ENCODE results near the gene ASB3. TPM values are rescaled to one million over a fixed set of nuclear protein-coding genes. Genes with fewer than 3 reads are reported as not detected.
A peak's percentile ranks its signal among the peaks of the same experiment; 100 is the strongest.
"Not testable (repeated sequence)": the region's sequence is repeated elsewhere in the genome, so short reads cannot be mapped to it uniquely, and the experiment has no call there.

The ASB3 gene
- total RNA-seq (10 to 100 TPM; 10.0 to 18.0 (median 15.7) TPM), polyA plus RNA-seq (8.2 TPM)
- long read RNA-seq, donor 1, transcript ASB3-201 (10 exons, 2,214 nt), result major isoform, 31 of 45 reads
- long read RNA-seq, donor 1, partial matches to known transcripts, result 5 of 45 reads
- long read RNA-seq, donor 1, other reads (novel, unspliced or antisense), result 8 of 45 reads
- long read RNA-seq, donor 2, transcript ASB3-201 (10 exons, 2,214 nt), result major isoform, 12 of 19 reads
- long read RNA-seq, donor 2, partial matches to known transcripts, result 0 of 19 reads
- long read RNA-seq, donor 2, other reads (novel, unspliced or antisense), result 7 of 19 reads
- long read RNA-seq, donor 3, transcript ASB3-202 (9 exons, 1,734 nt), result minor isoform, 13 of 65 reads
- long read RNA-seq, donor 3, transcript ASB3-201 (10 exons, 2,214 nt), result major isoform, 37 of 65 reads
- long read RNA-seq, donor 3, partial matches to known transcripts, result 1 of 65 reads
- long read RNA-seq, donor 3, other reads (novel, unspliced or antisense), result 14 of 65 reads
- long read RNA-seq, donor 4, transcript ASB3-201 (10 exons, 2,214 nt), result major isoform, 11 of 18 reads
- long read RNA-seq, donor 4, partial matches to known transcripts, result 0 of 18 reads
- long read RNA-seq, donor 4, other reads (novel, unspliced or antisense), result 6 of 18 reads

DNA sequence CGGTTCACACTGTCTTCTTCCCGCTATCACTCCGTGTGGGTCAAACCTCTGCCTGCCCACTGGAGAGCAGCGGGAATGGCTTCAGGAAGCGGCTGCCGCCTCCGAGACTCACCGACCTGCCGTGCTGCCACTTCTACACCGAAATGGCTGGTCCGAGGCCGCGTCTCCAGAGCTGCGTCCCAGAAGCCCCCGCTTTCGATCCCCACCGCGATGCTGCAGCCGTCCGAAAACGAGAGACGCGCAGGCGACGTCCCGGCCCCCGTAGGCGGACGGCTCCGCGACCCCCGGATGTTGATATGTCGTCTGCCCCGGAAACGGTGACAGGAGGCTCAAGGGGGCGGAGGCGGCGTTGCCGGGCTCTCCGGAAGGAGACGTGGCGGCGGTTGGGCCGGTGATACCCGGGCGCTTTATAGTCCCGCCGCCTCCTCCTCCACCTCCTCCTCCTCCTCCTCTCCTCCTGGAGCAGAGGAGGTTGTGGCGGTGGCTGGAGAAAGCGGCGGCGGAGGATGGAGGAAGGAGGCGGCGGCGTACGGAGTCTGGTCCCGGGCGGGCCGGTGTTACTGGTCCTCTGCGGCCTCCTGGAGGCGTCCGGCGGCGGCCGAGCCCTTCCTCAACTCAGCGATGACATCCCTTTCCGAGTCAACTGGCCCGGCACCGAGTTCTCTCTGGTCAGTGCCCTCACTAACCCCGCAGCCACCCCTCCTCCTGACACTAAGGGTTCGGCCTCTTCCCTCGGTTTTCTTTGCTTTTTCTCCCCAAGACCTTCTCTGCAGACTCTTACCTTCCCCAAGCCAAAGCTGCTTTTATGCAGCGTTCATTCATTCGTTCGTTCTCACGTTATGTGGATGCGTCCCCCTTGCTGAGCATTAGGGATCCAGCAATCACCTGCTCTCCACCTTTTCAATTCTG lies at the start of gene ASB3, which contains the start of gene ERLEC1:
Gene ASB3, minus strand, starts transcription at position 249 of the 909 bp plus-strand sequence. CDS start 21,381 bp downstream, outside the sequence.
Gene ERLEC1, plus strand, starts transcription at position 340 of the 909 bp plus-strand sequence. Its CDS starts 167 bp downstream, at position 507.
- Histone ChIP-seq H3K27ac (ENCODE audit: low read length) (peak within 1 kb of the TSS; percentile 85), H3K9me3 (ENCODE audit: control insufficient read depth, low read length) (no peaks in the 10 kb centered on the region), H3K4me3 (ENCODE audit: low read length) (peak within 1 kb of the TSS; percentile 91), H3K27me3 (ENCODE audit: control insufficient read depth, insufficient read depth) (no peaks in the 10 kb centered on the region), H3K4me1 (ENCODE audit: control insufficient read depth, insufficient read depth, low read length) (peaks cover 1% of the 10 kb centered on the region)
- DNase-seq (peak; percentile 91 to 96 (median 96)), ATAC-seq (peak; percentile 98)
- intact Hi-C loops (cut with DNase I), result no loop called here
- WGBS, result under 1% methylated on average over 77 of the region's 77 CpGs

- H3K4me1 ChIP-seq (ENCODE audit: control insufficient read depth, insufficient read depth, low read length); H3K4me3 ChIP-seq (ENCODE audit: low read length); intact Hi-C loops (cut with DNase I); ATAC-seq; DNase-seq; H3K27ac ChIP-seq (ENCODE audit: low read length); H3K9me3 ChIP-seq (ENCODE audit: control insufficient read depth, low read length); H3K27me3 ChIP-seq (ENCODE audit: control insufficient read depth, insufficient read depth): not testable (repeated sequence)
- 96% methylated on average over 4 of the region's 4 CpGs for WGBS
Observed at GRCh38 chr2:53829980-53830290, 43.2 kb upstream of the ASB3 start.

DNA sequence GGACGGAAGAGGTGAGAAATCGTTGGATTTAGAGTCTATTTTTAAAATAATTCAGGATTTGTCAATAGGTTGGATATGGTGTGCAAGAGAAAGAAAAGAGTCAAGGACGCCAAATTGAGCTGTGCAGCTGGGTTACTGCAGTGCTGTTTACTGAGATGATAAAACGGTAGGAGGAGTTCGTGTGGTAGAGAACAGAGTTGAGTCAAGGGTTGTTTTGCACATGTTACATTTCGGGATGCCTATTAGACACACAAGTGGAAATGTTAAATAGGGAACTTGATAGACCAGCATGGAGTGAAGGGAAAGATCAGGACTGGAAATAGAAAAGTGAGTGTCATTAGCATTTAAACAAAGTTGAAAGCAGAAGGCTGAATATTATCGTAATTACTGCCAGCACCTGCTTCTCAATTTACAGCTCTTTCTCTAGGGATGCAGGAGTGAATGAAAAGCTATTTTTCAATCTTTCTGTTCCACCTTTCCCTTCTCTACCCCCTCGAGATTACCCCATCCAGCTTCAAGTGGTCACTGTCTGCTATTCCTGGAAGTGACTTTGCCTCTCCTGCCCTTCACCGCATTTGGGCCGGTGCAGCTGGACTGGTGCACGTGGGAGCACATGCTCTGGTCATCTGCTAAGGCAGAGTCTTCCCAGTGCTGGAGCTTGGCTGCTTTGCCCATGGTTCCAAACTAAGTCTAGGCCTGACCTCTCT lies 42.7 kb upstream of the ASB3 start:
- Histone ChIP-seq H3K27ac (ENCODE audit: low read length) (no peak overlapping the region), H3K9me3 (ENCODE audit: control insufficient read depth, low read length) (no peaks in the 10 kb centered on the region), H3K4me3 (ENCODE audit: low read length) (no peak overlapping the region), H3K27me3 (ENCODE audit: control insufficient read depth, insufficient read depth) (no peaks in the 10 kb centered on the region), H3K4me1 (ENCODE audit: control insufficient read depth, insufficient read depth, low read length) (peaks cover 6% of the 10 kb centered on the region)
- intact Hi-C loops (cut with DNase I), result no loop called here
- ATAC-seq (peak; percentile 47 to 53), DNase-seq (peak in 1 of 3 donors; percentile 64)
- 81% methylated on average over 11 of the region's 11 CpGs for WGBS

GRCh38 chr2:53828331-53828730 lies 41.6 kb upstream of the ASB3 start:
- Histone ChIP-seq H3K9me3 (ENCODE audit: control insufficient read depth, low read length) (no peaks in the 10 kb centered on the region), H3K27me3 (ENCODE audit: control insufficient read depth, insufficient read depth) (no peaks in the 10 kb centered on the region), H3K27ac (ENCODE audit: low read length) (no peak overlapping the region), H3K4me1 (ENCODE audit: control insufficient read depth, insufficient read depth, low read length) (peaks cover 6% of the 10 kb centered on the region), H3K4me3 (ENCODE audit: low read length) (no peak overlapping the region)
- ATAC-seq, result no peak
- WGBS, result 92% methylated on average over 4 of the region's 4 CpGs
- no peak for DNase-seq
- intact Hi-C loops (cut with DNase I), result no loop called here

GRCh38 chr2:53827398-53828175 lies 40.8 kb upstream of the ASB3 start:
- no peak for DNase-seq

DNA sequence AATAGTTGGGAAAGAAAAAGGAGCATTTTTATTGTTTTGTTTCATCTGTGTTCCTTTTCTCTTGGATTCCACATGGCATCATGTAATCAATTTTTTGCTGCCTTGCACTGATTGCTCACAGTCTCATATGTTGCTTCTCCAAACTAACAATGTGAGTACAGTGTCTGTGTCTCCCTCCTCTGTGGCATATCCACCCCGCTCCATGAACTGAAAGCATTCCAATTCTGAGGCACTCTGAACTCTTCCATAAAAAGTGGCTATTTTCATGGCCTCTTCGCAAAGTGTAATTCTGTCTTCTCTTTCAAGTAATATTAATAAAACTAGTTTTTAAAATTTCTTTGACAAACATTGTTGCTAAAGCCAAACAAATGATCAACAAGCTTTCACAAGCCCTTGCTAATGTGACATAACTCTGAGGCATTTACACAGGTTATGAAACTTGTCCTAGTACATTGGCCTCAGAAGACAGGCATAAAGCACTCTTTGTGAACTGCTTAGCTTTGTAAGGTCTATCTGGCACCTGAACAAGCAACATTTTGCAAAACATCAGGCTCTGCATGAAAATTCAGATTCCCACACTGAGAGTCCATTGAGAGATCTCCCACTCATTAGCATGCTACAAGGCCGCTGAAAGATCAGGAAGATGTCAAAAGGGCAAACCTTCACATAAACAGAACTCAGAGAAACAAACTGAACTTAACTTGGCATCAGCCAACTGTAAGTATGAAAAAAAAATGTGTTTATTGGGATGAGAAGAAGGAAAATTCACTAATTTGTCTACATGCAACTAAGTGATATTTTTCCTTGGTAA lies 40.0 kb upstream of the ASB3 start:
- H3K27me3 ChIP-seq (ENCODE audit: control insufficient read depth, insufficient read depth), result no peaks in the 10 kb centered on the region
- WGBS, result 65% methylated on average over 3 of the region's 3 CpGs
- H3K4me3 ChIP-seq (ENCODE audit: low read length), result no peak overlapping the region
- H3K27ac ChIP-seq (ENCODE audit: low read length), result peak overlapping the region; percentile 62
- ATAC-seq (peak; percentile 71 to 73), DNase-seq (no peak)
- no peaks in the 10 kb centered on the region for H3K9me3 ChIP-seq (ENCODE audit: control insufficient read depth, low read length)
- intact Hi-C loops (cut with DNase I), result no loop called here
- H3K4me1 ChIP-seq (ENCODE audit: control insufficient read depth, insufficient read depth, low read length), result peaks cover 6% of the 10 kb centered on the region

More at GRCh38 chr2:53827398-53828175, 40.8 kb upstream of the ASB3 start:
- peak in 1 of 2 donors; percentile 51 for ATAC-seq
- intact Hi-C loops (cut with DNase I), result no loop called here
- peak overlapping the region; percentile 89 for H3K27ac ChIP-seq (ENCODE audit: low read length)
- peaks cover 6% of the 10 kb centered on the region for H3K4me1 ChIP-seq (ENCODE audit: control insufficient read depth, insufficient read depth, low read length)
- H3K4me3 ChIP-seq (ENCODE audit: low read length), result no peak overlapping the region
- WGBS, result 93% methylated on average over 3 of the region's 3 CpGs
- no peaks in the 10 kb centered on the region for H3K9me3 ChIP-seq (ENCODE audit: control insufficient read depth, low read length)
- H3K27me3 ChIP-seq (ENCODE audit: control insufficient read depth, insufficient read depth), result no peaks in the 10 kb centered on the region

DNA sequence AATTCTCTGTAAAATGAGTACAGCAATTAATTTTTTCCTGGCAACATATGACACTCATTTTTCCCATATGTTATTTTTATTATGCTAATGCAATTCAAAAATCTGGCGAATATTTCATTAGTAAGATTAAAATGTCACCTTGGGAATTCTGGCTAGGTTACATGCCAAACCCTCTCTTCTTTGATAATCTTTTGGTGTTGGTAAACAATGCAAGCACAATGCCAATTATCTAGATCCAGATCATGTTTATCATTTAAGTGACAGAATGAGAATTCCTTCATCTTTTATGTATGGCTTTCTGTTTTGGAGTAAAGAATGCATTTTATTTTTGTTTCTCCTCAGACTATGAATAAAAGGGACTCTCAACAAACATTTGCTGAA lies 39.3 kb upstream of the ASB3 start:
- WGBS, result 53% methylated on average over 1 of the region's 1 CpG

GRCh38 chr2:53823639-53824038 lies 36.9 kb upstream of the ASB3 start:
- WGBS, result 88% methylated on average over 9 of the region's 9 CpGs
- H3K27me3 ChIP-seq (ENCODE audit: control insufficient read depth, insufficient read depth); DNase-seq; H3K27ac ChIP-seq (ENCODE audit: low read length); H3K9me3 ChIP-seq (ENCODE audit: control insufficient read depth, low read length); H3K4me1 ChIP-seq (ENCODE audit: control insufficient read depth, insufficient read depth, low read length); ATAC-seq; H3K4me3 ChIP-seq (ENCODE audit: low read length); intact Hi-C loops (cut with DNase I): not testable (repeated sequence)

More for the DNA sequence above, 39.3 kb upstream of the ASB3 start:
- intact Hi-C loops (cut with DNase I), result no loop called here
- Histone ChIP-seq H3K4me3 (ENCODE audit: low read length) (no peak overlapping the region), H3K9me3 (ENCODE audit: control insufficient read depth, low read length) (no peaks in the 10 kb centered on the region), H3K27me3 (ENCODE audit: control insufficient read depth, insufficient read depth) (no peaks in the 10 kb centered on the region), H3K27ac (ENCODE audit: low read length) (no peak overlapping the region), H3K4me1 (ENCODE audit: control insufficient read depth, insufficient read depth, low read length) (peaks cover 6% of the 10 kb centered on the region)
- ATAC-seq (no peak), DNase-seq (no peak)

- no peak overlapping the region for H3K27ac ChIP-seq (ENCODE audit: low read length)
- no peaks in the 10 kb centered on the region for H3K9me3 ChIP-seq (ENCODE audit: control insufficient read depth, low read length)
- intact Hi-C loops (cut with DNase I), result no loop called here
- DNase-seq (no peak), ATAC-seq (no peak)
- no peaks in the 10 kb centered on the region for H3K27me3 ChIP-seq (ENCODE audit: control insufficient read depth, insufficient read depth)
- WGBS, result 88% methylated on average over 6 of the region's 6 CpGs
- no peaks in the 10 kb centered on the region for H3K4me1 ChIP-seq (ENCODE audit: control insufficient read depth, insufficient read depth, low read length)
- no peak overlapping the region for H3K4me3 ChIP-seq (ENCODE audit: low read length)
Observed at GRCh38 chr2:53821810-53822209, 35.1 kb upstream of the ASB3 start.

Measured in right cardiac atrium (tissue), 5 donors.